Endothelial cell of umbilical vein (primary cell): ENCODE data around the gene ARPP19. TPM values are rescaled to one million over a fixed set of nuclear protein-coding genes. Genes with fewer than 3 reads are reported as not detected.

Experiments used
- BruUV-seq: library from RNA; stranded (reverse); fragments of 400-500 nt; replicated peaks from 2 replicates; lab custom pipeline; 2021; lab: Mats Ljungman, UMichigan
- CTCF ChIA-PET: fragments of 300-600, 350-600 bp; sonication (Branson Sonifier 250); formaldehyde crosslinking; loops from one replicate; lab custom pipeline; 2021; ENCODE audit warnings: antibody characterized with exemption, inconsistent platforms; lab: Charles Lee
- POLR2A ChIA-PET: fragments of 300-600, 350-600 bp; sonication (Branson Sonifier 250); formaldehyde crosslinking; loops from one replicate; lab custom pipeline; 2021; ENCODE audit warnings: antibody characterized with exemption, inconsistent platforms; lab: Charles Lee
- DNase-seq: peaks from one replicate; pipeline ENCODE4 v3.0.0-alpha.2; 2011; ENCODE audit warnings: low read depth, low spot score
- FAIRE-seq: peaks from 2 replicates; lab custom pipeline; 2011; peaks lifted over from hg19 to GRCh38; lab: Jason Lieb, UNC
- H2AFZ ChIP-seq: 2 replicates; pipeline ENCODE4 v1.6.0; 2012; ENCODE audit warnings: low read depth, low read length, control low read depth, inconsistent platforms
- H3K27ac ChIP-seq: 2 replicates; pipeline ENCODE4 v1.5.1; 2011; ENCODE audit warnings: low read depth, mild to moderate bottlenecking, control low read depth, low read length, moderate library complexity; ENCODE audit not compliant: insufficient read depth
- H3K27me3 ChIP-seq, 2 experiments: 2 replicates each; pipeline versions ENCODE4 v1.6.0 to v1.6.1; 2011; ENCODE audit warnings: low read length in 2 of 2, mixed read lengths in 1 of 2; ENCODE audit not compliant: control insufficient read depth in 2 of 2, insufficient read depth in 2 of 2
- H3K36me3 ChIP-seq, 2 experiments: 2 replicates in 1 of 2; 3 replicates in 1 of 2; pipeline ENCODE4 v1.5.1; 2011; ENCODE audit warnings: low read length in 2 of 2, mild to moderate bottlenecking in 1 of 2, moderate library complexity in 1 of 2; ENCODE audit not compliant: control insufficient read depth in 2 of 2, insufficient read depth in 2 of 2; ENCODE audit errors: extremely low read depth in 1 of 2
- H3K4me1 ChIP-seq: 3 replicates; pipeline ENCODE4 v1.5.1; 2011; ENCODE audit warnings: mild to moderate bottlenecking, low read length; ENCODE audit not compliant: control insufficient read depth, insufficient read depth; ENCODE audit errors: extremely low read depth
- H3K4me2 ChIP-seq: 2 replicates; pipeline ENCODE4 v1.6.1; 2011; ENCODE audit warnings: low read length, control low read depth, mixed read lengths; ENCODE audit not compliant: insufficient read depth
- H3K4me3 ChIP-seq, 3 experiments: fragments of 200-600 bp in 1 of 3; sonication (generic), shearing (Covaris generic) in 1 of 3; replicated peaks in 1 of 3; 2 replicates each; pipeline ENCODE4 v1.5.1; 2011 to 2016; ENCODE audit warnings: control low read depth in 3 of 3, low read length in 3 of 3, mild to moderate bottlenecking in 2 of 3, inconsistent platforms in 1 of 3, low read depth in 1 of 3, moderate library complexity in 1 of 3; ENCODE audit not compliant: insufficient read depth in 1 of 3
- H3K79me2 ChIP-seq: 2 replicates; pipeline ENCODE4 v1.6.0; 2012; ENCODE audit warnings: low read length, inconsistent platforms; ENCODE audit not compliant: control insufficient read depth, insufficient read depth
- H3K9ac ChIP-seq: replicated peaks from 2 replicates; pipeline ENCODE3; 2011; ENCODE audit warnings: low read length, control low read depth; ENCODE audit not compliant: insufficient read depth; ENCODE audit errors: extremely low read depth
- H3K9me1 ChIP-seq: replicated peaks from 3 replicates; pipeline ENCODE4 v1.6.0; 2011; ENCODE audit warnings: mild to moderate bottlenecking, low read length; ENCODE audit not compliant: control insufficient read depth, insufficient read depth; ENCODE audit errors: extremely low read depth
- H3K9me3 ChIP-seq: replicated peaks from 2 replicates; pipeline ENCODE4 v1.5.1; 2012; ENCODE audit warnings: low read length, inconsistent platforms; ENCODE audit not compliant: control insufficient read depth, insufficient read depth
- H4K20me1 ChIP-seq: replicated peaks from 2 replicates; pipeline ENCODE3; 2011; ENCODE audit warnings: mild to moderate bottlenecking, low read length; ENCODE audit not compliant: control insufficient read depth, insufficient read depth; ENCODE audit errors: extremely low read depth
- EZH2 ChIP-seq: IDR thresholded peaks from 2 replicates; pipeline ENCODE4 v1.6.1; 2012; ENCODE audit warnings: borderline replicate concordance, low read depth, mild to moderate bottlenecking, moderate library complexity, low read length, inconsistent platforms; ENCODE audit not compliant: severe bottlenecking
- FOS ChIP-seq: IDR thresholded peaks from 2 replicates; pipeline ENCODE4 v1.6.1; 2011; ENCODE audit warnings: mild to moderate bottlenecking, low read length, moderate library complexity, borderline replicate concordance; ENCODE audit not compliant: insufficient read depth
- JUN ChIP-seq: IDR thresholded peaks from 2 replicates; pipeline ENCODE4 v1.6.1; 2011; ENCODE audit warnings: borderline replicate concordance, low read depth; ENCODE audit not compliant: insufficient read length, insufficient read depth
- MAX ChIP-seq: IDR thresholded peaks from 2 replicates; pipeline ENCODE4 v1.6.1; 2011; ENCODE audit not compliant: insufficient read depth, insufficient read length
- MYC ChIP-seq: IDR thresholded peaks from one replicate; pipeline ENCODE4 v1.6.1; 2011; ENCODE audit warnings: mild to moderate bottlenecking, low read depth, low read length
- POLR2A ChIP-seq: IDR thresholded peaks from 2 replicates; pipeline ENCODE4 v1.6.1; 2012; ENCODE audit warnings: low read depth, mild to moderate bottlenecking, control low read depth, low read length
- POLR2AphosphoS5 ChIP-seq: IDR thresholded peaks from 2 replicates; pipeline ENCODE4 v1.6.1; 2012; ENCODE audit warnings: low read depth, mild to moderate bottlenecking, control low read depth, low read length, moderate library complexity; ENCODE audit not compliant: insufficient read depth
- dilution Hi-C: fragments of 300-500 bp; cut with MboI; formaldehyde crosslinking; loops from one replicate; pipeline ENCODE4 v1.15.0; 2019; ENCODE audit warnings: low sequenced_read_pairs; ENCODE audit not compliant: extremely low pct_ligation_motif_present
- intact Hi-C: fragments of 100-400 bp; cut with micrococcal nuclease; formaldehyde crosslinking; loops from one replicate; pipeline ENCODE4 v1.10.0; 2022
- polyA plus RNA-seq, 4 experiments: library from polyadenylated mRNA; depleted of rRNA in 3 of 4; stranded (reverse) in 3 of 4; unstranded in 1 of 4; fragments of >200 nt; gene quantifications; 2 replicates each; pipeline versions ENCODE4 v1.2.1 to v1.2.3, GENCODE V29; 2011 to 2012; ENCODE audit warnings: missing spikeins in 1 of 4
- total RNA-seq: library from RNA; stranded (reverse); gene quantifications from 2 replicates; pipeline ENCODE4 v1.2.3, GENCODE V29; 2021
- TF ChIP-seq, protein P1 (sequence below), 2 donors: IDR thresholded peaks; 1 replicate in 1 of 2; 2 replicates in 1 of 2; pipeline ENCODE4 v1.5.1; 2011; ENCODE audit warnings: low read length in 2 of 2, mild to moderate bottlenecking in 2 of 2, moderate library complexity in 2 of 2, control low read depth in 1 of 2, inconsistent platforms in 1 of 2, low read depth in 1 of 2; ENCODE audit not compliant: insufficient read depth in 1 of 2; ENCODE audit errors: extremely low read depth in 1 of 2

Gene ARPP19
- total and polyA plus RNA-seq, 2 donors (not counting 3 experiments of a cell fraction or from before 2014, with no cell fraction given), result 47.1 to 191 TPM

DNA sequence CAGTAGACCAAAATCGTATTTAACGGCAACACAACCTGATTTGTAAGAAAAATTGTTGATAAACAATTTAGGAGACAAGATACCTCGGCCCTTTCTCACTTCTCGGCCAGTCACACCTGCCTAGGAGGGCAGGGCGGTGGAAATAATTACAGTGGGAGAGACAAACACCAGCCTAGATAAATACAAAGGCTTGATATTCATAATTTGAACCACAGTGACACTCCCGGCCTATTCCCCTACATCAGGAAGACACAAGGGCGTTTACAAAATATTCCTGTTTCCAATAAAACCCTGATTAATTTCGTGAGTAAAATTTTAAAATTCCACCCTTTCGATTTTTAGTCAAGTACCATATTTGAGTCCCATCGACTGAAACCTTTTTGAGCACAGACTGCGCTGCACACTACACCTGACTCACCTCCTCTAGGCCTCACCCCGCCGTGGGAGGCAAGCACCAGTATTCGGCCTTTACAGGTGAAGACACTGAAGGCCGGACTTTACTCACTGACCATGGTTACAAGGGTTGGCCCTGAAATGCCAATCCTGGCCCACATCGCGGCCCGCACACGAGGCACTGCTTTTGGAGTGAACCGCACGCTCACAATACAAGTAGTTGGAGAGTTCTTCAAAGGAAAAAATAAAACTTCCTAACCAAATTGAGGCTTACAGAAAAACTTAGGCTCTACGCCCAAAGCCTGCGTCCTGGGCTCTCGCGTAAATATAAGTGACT lies 794 bp downstream of the ARPP19 start:
- TF ChIP-seq, protein P1, sequence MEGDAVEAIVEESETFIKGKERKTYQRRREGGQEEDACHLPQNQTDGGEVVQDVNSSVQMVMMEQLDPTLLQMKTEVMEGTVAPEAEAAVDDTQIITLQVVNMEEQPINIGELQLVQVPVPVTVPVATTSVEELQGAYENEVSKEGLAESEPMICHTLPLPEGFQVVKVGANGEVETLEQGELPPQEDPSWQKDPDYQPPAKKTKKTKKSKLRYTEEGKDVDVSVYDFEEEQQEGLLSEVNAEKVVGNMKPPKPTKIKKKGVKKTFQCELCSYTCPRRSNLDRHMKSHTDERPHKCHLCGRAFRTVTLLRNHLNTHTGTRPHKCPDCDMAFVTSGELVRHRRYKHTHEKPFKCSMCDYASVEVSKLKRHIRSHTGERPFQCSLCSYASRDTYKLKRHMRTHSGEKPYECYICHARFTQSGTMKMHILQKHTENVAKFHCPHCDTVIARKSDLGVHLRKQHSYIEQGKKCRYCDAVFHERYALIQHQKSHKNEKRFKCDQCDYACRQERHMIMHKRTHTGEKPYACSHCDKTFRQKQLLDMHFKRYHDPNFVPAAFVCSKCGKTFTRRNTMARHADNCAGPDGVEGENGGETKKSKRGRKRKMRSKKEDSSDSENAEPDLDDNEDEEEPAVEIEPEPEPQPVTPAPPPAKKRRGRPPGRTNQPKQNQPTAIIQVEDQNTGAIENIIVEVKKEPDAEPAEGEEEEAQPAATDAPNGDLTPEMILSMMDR (IDR thresholded peaks at IDR 0.05; ENCODE audit: extremely low read depth in 1 of 2, insufficient read depth in 1 of 2, low read depth in 1 of 2, low read length in 2 of 2), result no peak
- TF ChIP-seq JUN (no peak), EZH2 (no peak), FOS (no peak), POLR2A (no peak), POLR2AphosphoS5 (no peak), MYC (no peak), MAX (no peak)
- ChIA-PET CTCF (interaction anchor here (1.3 kb wide), 1 partner anchor 236 kb away, joined by 8 read pairs; no protein-coding TSS in a partner anchor), POLR2A (no interaction called here)
- peaks cover 0 to 3% of the 10 kb centered on the region in 2 experiments for H3K36me3 ChIP-seq
- DNase-seq (peak; percentile 55), FAIRE-seq (no peak)
- H3K9me1 ChIP-seq, result no peaks in the 10 kb centered on the region
- peaks cover 24% of the 10 kb centered on the region for H3K4me1 ChIP-seq
- H3K4me2 ChIP-seq, result peak overlapping the region; percentile 96
- no peaks in the 10 kb centered on the region for H3K9me3 ChIP-seq
- H3K4me3 ChIP-seq, result peak overlapping the region; percentile 45 to 79 (median 75)
- peak overlapping the region; percentile 80 for H3K27ac ChIP-seq
- peak overlapping the region; percentile 99 for H2AFZ ChIP-seq
- dilution Hi-C loops, result no loop called here
- intact Hi-C loops, result loop anchor here (1.0 to 5.0 kb wide), 5 partner anchors 85 to 236 kb away; partner anchors contain the start of gene ATOSA
- no peaks in the 10 kb centered on the region for H3K27me3 ChIP-seq
- peak overlapping the region; percentile 95 for H3K9ac ChIP-seq
- peaks cover 3% of the 10 kb centered on the region for H4K20me1 ChIP-seq
- TSS peak; percentile 35 for BruUV-seq
- H3K79me2 ChIP-seq, result peaks cover 54% of the 10 kb centered on the region
